Mesenchymal stem cell (in vitro differentiated cells and primary cell): Measurements from ENCODE around the gene LSM14A.

Experiments
- DNase-seq: peaks from one replicate; pipeline ENCODE4 v3.0.0-alpha.2; 2013
- H2AFZ ChIP-seq: one replicate; pipeline ENCODE4 v1.6.1; 2013; ENCODE audit warnings: low read depth, mild to moderate bottlenecking, control low read depth, inconsistent platforms, low read length, moderate library complexity
- H2AK5ac ChIP-seq: 2 replicates; pipeline ENCODE4 v1.6.1; 2013; ENCODE audit warnings: low read length, moderate library complexity, mild to moderate bottlenecking, inconsistent platforms; ENCODE audit not compliant: severe bottlenecking
- H2BK120ac ChIP-seq: one replicate; pipeline ENCODE4 v1.6.1; 2013; ENCODE audit warnings: low read depth, mild to moderate bottlenecking, inconsistent platforms, low read length, moderate library complexity
- H2BK12ac ChIP-seq, 2 experiments: one replicate each; pipeline ENCODE4 v1.6.1; 2013; ENCODE audit warnings: inconsistent platforms in 2 of 2, low read length in 2 of 2, mild to moderate bottlenecking in 2 of 2, moderate library complexity in 2 of 2, control low read depth in 1 of 2
- H2BK15ac ChIP-seq: one replicate; pipeline ENCODE4 v1.6.1; 2013; ENCODE audit warnings: mild to moderate bottlenecking, low read depth, inconsistent platforms; ENCODE audit not compliant: poor library complexity, severe bottlenecking
- H2BK5ac ChIP-seq: 2 replicates; pipeline ENCODE4 v1.6.1; 2013; ENCODE audit warnings: low read depth, mild to moderate bottlenecking, low read length, control low read depth, inconsistent platforms; ENCODE audit not compliant: poor library complexity, severe bottlenecking
- H3K14ac ChIP-seq, 2 experiments: one replicate each; pipeline ENCODE4 v1.6.1; 2013; ENCODE audit warnings: inconsistent platforms in 2 of 2, low read length in 2 of 2, control low read depth in 1 of 2, mild to moderate bottlenecking in 1 of 2, moderate library complexity in 1 of 2
- H3K18ac ChIP-seq, 2 experiments: one replicate each; pipeline ENCODE4 v1.6.1; 2013; ENCODE audit warnings: inconsistent platforms in 2 of 2, low read length in 2 of 2, control low read depth in 1 of 2, low read depth in 1 of 2, mild to moderate bottlenecking in 1 of 2
- H3K23ac ChIP-seq, 2 experiments: one replicate each; pipeline ENCODE4 v1.6.1; 2013; ENCODE audit warnings: inconsistent platforms in 2 of 2, low read length in 2 of 2, mild to moderate bottlenecking in 2 of 2, moderate library complexity in 2 of 2, control low read depth in 1 of 2
- H3K27ac ChIP-seq: 2 replicates; pipeline ENCODE4 v1.5.1; 2013; ENCODE audit warnings: mild to moderate bottlenecking, moderate library complexity, low read length, control low read depth, inconsistent platforms; ENCODE audit not compliant: poor library complexity, severe bottlenecking
- H3K27me3 ChIP-seq, 2 experiments: 2 replicates each; pipeline versions ENCODE4 v1.6.1 to v1.7.0; 2013; ENCODE audit warnings: low read length in 2 of 2, mild to moderate bottlenecking in 2 of 2, moderate library complexity in 2 of 2, control low read depth in 1 of 2, inconsistent platforms in 1 of 2; ENCODE audit not compliant: control insufficient read depth in 1 of 2, insufficient read depth in 1 of 2
- H3K36me3 ChIP-seq, 2 experiments: 2 replicates each; pipeline versions ENCODE4 v1.6.1 to v1.7.0; 2013; ENCODE audit warnings: low read length in 2 of 2, control low read depth in 1 of 2, inconsistent platforms in 1 of 2, low read depth in 1 of 2, mild to moderate bottlenecking in 1 of 2; ENCODE audit not compliant: insufficient read depth in 2 of 2, control insufficient read depth in 1 of 2
- H3K4ac ChIP-seq, 2 experiments: one replicate each; pipeline ENCODE4 v1.6.1; 2013; ENCODE audit warnings: inconsistent platforms in 2 of 2, low read length in 2 of 2, mild to moderate bottlenecking in 2 of 2, moderate library complexity in 2 of 2, control low read depth in 1 of 2, low read depth in 1 of 2
- H3K4me1 ChIP-seq: 2 replicates; pipeline ENCODE4 v1.6.1; 2013; ENCODE audit warnings: low read depth, low read length, control low read depth; ENCODE audit not compliant: control insufficient read depth, insufficient read depth
- H3K4me2 ChIP-seq: 2 replicates; pipeline ENCODE4 v1.6.1; 2013; ENCODE audit warnings: low read length, mild to moderate bottlenecking, inconsistent platforms; ENCODE audit not compliant: poor library complexity, severe bottlenecking
- H3K4me3 ChIP-seq, 2 experiments: 2 replicates each; pipeline versions ENCODE4 v1.5.1 to v1.7.0; 2013; ENCODE audit warnings: low read length in 2 of 2, mild to moderate bottlenecking in 2 of 2, control low read depth in 1 of 2, low read depth in 1 of 2; ENCODE audit not compliant: insufficient read depth in 1 of 2
- H3K79me1 ChIP-seq: replicated peaks from 2 replicates; pipeline ENCODE4 v1.6.1; 2013; ENCODE audit warnings: mild to moderate bottlenecking, control low read depth, low read length, inconsistent platforms; ENCODE audit not compliant: poor library complexity, severe bottlenecking
- H3K9ac ChIP-seq: 2 replicates; pipeline ENCODE4 v1.7.0; 2013; ENCODE audit warnings: mild to moderate bottlenecking, low read length, moderate library complexity
- H3K9me3 ChIP-seq: 2 replicates; pipeline ENCODE4 v1.7.0; 2013; ENCODE audit warnings: mild to moderate bottlenecking, low read length; ENCODE audit not compliant: control insufficient read depth
- H4K8ac ChIP-seq: one replicate; pipeline ENCODE4 v1.6.1; 2013; ENCODE audit warnings: inconsistent platforms, mild to moderate bottlenecking, low read length, moderate library complexity
- H4K91ac ChIP-seq: one replicate; pipeline ENCODE4 v1.6.1; 2013; ENCODE audit warnings: mild to moderate bottlenecking, low read length, inconsistent platforms
- WGBS: methylation state at CpG from one replicate; pipeline ENCODE4 v1.1.7; 2013; ENCODE audit warnings: mixed read lengths; 5-methylcytosine and 5-hydroxymethylcytosine counted together

The LSM14A gene

DNA sequence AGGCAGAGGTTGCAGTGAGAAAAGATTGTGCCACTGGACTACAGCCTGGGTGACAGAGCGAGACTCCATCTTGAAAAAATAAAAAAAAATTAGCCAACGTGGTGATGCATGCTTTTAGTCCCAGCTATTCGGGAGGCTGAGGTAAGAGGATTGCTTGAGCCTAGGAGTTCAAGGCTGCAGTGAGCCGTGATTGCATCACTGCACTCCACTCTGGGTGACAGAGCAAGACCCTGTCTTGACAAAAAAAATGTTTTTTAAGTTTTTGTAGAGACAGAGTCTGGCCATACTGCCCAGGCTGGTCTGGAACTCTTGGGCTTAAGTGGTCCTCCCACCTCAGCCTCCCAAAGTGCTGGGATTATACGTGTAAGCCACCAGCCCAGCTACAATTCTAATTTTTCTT, 22.4 kb upstream of the LSM14A start:
- Histone ChIP-seq H2BK5ac (no peak overlapping the region), H2BK15ac (no peak overlapping the region), H3K4ac (no peak overlapping the region), H3K9me3 (no peaks in the 10 kb centered on the region), H4K8ac (no peak overlapping the region), H3K36me3 (no peaks in the 10 kb centered on the region), H3K14ac (no peak overlapping the region), H3K4me2 (no peak overlapping the region), H3K79me1 (no peaks in the 10 kb centered on the region), H3K27me3 (no peaks in the 10 kb centered on the region), H3K4me3 (no peak overlapping the region), H4K91ac (no peak overlapping the region), H2AK5ac (no peak overlapping the region), H3K27ac (no peak overlapping the region), H3K9ac (no peak overlapping the region), H2BK120ac (no peak overlapping the region), H2AFZ (no peak overlapping the region), H3K23ac (no peak overlapping the region), H2BK12ac (no peak overlapping the region), H3K18ac (no peak overlapping the region), H3K4me1 (peaks cover 4% of the 10 kb centered on the region)
- 81% methylated on average over 5 of the region's 5 CpGs for WGBS
- no peak for DNase-seq

DNA sequence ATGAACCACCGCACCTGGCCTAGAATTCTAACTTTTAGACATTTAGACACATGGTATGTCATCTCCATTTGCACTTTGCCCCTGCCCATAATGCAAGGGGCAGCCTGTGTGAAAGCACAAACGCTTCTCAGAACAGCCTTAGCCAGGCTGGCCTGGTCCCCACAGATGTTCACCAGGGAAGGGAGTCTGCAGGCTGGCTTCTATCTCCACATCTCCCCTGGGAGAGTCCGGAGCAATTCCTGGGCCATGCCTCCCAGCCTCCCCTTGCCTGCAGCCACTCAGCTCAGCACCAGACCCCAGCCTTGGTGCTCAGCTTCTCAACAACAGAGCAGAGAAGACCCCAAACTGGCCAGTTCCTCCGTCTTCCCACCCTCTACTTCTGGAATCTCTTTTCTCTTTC, 21.7 kb upstream of the LSM14A start:
- no peak overlapping the region for H4K8ac ChIP-seq
- no peak overlapping the region for H2AK5ac ChIP-seq
- H3K9ac ChIP-seq: no peak overlapping the region
- no peaks in the 10 kb centered on the region for H3K79me1 ChIP-seq
- no peak overlapping the region for H4K91ac ChIP-seq
- no peak overlapping the region for H3K18ac ChIP-seq
- no peak overlapping the region for H3K4me2 ChIP-seq
- 77% methylated on average over 3 of the region's 4 CpGs for WGBS
- no peak overlapping the region for H3K4ac ChIP-seq
- H3K9me3 ChIP-seq: no peaks in the 10 kb centered on the region
- no peaks in the 10 kb centered on the region for H3K36me3 ChIP-seq
- no peak overlapping the region for H2AFZ ChIP-seq
- no peaks in the 10 kb centered on the region for H3K27me3 ChIP-seq
- H2BK5ac ChIP-seq: no peak overlapping the region
- no peak for DNase-seq
- H3K4me1 ChIP-seq: peaks cover 4% of the 10 kb centered on the region
- no peak overlapping the region for H3K27ac ChIP-seq
- H2BK12ac ChIP-seq: no peak overlapping the region
- H3K14ac ChIP-seq: no peak overlapping the region
- H3K4me3 ChIP-seq: no peak overlapping the region
- no peak overlapping the region for H3K23ac ChIP-seq
- H2BK120ac ChIP-seq: no peak overlapping the region
- H2BK15ac ChIP-seq: no peak overlapping the region

DNA sequence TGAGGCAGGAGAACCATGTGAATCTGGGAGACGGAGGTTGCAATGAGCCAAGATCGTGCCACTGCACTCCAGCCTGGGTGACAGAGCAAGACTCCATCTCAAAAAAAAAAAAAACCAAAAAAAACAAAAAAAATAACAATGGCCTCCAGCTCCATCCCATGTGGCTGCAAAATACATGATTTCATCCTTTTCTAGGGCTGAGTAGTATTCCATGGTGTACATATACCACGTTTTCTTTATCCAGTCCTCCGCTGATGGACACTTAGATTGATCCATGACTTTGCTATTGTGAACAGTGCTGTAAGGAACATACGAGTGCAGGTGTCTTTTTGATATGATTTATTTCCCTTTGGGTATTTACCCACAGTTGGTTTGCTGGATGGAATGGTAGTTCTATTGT, 20.9 kb upstream of the LSM14A start:
- Histone ChIP-seq H3K14ac (no peak overlapping the region), H4K8ac (no peak overlapping the region)

DNA sequence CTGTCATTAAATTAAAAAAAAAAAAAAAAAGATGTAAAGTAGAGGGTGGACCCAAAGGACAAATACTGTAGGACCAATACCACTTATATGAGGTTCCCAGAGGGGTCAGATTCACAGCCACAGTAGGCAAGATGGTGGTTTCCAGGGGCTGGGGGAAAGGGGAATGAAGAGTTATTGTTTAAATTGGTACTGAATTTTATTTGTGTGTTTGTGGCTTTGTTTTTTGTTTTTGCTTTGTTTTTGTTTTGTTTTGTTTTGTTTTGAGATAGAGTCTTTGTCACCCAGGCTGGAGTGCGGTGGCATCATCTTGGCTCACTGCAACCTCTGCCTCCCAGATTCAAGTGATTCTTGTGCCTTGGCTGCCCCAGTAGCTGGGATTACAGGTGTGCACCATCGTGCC, 17.9 kb upstream of the LSM14A start:
- no peaks in the 10 kb centered on the region for H3K9me3 ChIP-seq
- H4K91ac ChIP-seq: no peak overlapping the region
- H2AK5ac ChIP-seq: no peak overlapping the region
- no peak for DNase-seq
- H4K8ac ChIP-seq: no peak overlapping the region
- H2BK15ac ChIP-seq: no peak overlapping the region
- no peak overlapping the region for H3K4me2 ChIP-seq
- H2BK12ac ChIP-seq: no peak overlapping the region
- no peak overlapping the region for H3K9ac ChIP-seq
- H3K4me3 ChIP-seq: no peak overlapping the region
- H3K14ac ChIP-seq: no peak overlapping the region
- H3K27me3 ChIP-seq: no peaks in the 10 kb centered on the region
- H2BK120ac ChIP-seq: no peak overlapping the region
- peaks cover 4% of the 10 kb centered on the region for H3K4me1 ChIP-seq
- WGBS: 89% methylated on average over 2 of the region's 2 CpGs
- H3K27ac ChIP-seq: no peak overlapping the region
- no peak overlapping the region for H2BK5ac ChIP-seq
- no peak overlapping the region for H2AFZ ChIP-seq
- no peak overlapping the region for H3K4ac ChIP-seq
- no peaks in the 10 kb centered on the region for H3K36me3 ChIP-seq
- H3K79me1 ChIP-seq: no peaks in the 10 kb centered on the region
- H3K18ac ChIP-seq: no peak overlapping the region
- H3K23ac ChIP-seq: no peak overlapping the region

More for the DNA sequence above, 20.9 kb upstream of the LSM14A start:
- Histone ChIP-seq H3K9me3 (no peaks in the 10 kb centered on the region), H2BK120ac (no peak overlapping the region), H3K9ac (no peak overlapping the region), H3K18ac (no peak overlapping the region), H2BK5ac (no peak overlapping the region), H3K4me3 (no peak overlapping the region), H2AFZ (no peak overlapping the region), H2AK5ac (no peak overlapping the region), H3K27me3 (no peaks in the 10 kb centered on the region), H3K36me3 (no peaks in the 10 kb centered on the region), H3K23ac (no peak overlapping the region), H3K27ac (no peak overlapping the region), H3K4me2 (no peak overlapping the region), H4K91ac (no peak overlapping the region), H2BK15ac (no peak overlapping the region), H2BK12ac (no peak overlapping the region), H3K4me1 (peaks cover 6% of the 10 kb centered on the region), H3K4ac (no peak overlapping the region), H3K79me1 (no peaks in the 10 kb centered on the region)
- no peak for DNase-seq
- 83% methylated on average over 5 of the region's 5 CpGs for WGBS
